Measurements from ENCODE around the gene NLRC3.

DNA sequence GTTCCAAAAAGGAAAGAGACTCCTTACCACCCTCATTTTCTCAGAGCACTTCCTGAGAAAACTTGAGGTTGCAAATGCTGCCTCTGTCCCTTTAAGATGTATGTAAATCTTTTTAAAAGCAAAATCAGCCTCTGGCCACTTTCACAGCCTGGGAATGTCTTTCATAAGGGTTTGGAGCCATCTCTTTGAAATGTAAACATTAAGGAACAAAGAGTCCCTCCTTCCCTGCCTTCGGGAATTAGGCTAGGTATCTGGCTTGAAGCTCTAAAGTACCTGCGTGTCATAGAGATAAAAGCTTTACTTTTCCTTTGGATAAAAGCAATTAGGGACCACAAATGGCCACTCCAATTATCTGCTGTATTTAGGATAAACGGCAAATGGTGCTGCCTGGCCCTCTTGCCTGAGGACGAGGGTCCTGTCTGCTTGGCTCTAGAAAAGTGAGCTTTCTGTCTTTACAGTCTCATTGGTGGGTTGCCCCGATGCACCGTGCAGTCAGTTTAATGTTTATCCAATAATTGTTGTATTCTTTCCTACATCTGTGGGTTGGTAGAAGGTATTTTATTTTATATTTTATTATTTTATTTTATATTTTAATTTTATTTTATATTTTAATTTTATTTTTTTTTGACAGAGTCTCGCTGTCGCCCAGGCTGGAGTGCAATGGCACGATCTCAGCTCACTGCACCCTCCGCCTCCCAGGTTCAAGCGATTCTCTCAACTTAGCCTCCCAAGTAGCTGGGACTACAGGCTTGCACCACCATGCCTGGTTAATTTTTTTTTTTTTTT is 23.9 kb downstream of the NLRC3 start:
- no peak for TF ChIP-seq CTCF (IDR thresholded peaks at IDR 0.05)
- TF ChIP-seq POLR2A (IDR thresholded peaks at IDR 0.05), result no peak

All from right lobe of liver (tissue), 4 donors.